SJCRH30 (cell line): ENCODE results near the gene HAGHL. TPM values are rescaled to one million over a fixed set of nuclear protein-coding genes. Genes with fewer than 3 reads are reported as not detected.
"Not testable (repeated sequence)": the region's sequence is repeated elsewhere in the genome, so short reads cannot be mapped to it uniquely, and the experiment has no call there.

Experiments used
- DNase-seq, 2 experiments: peaks; one replicate each; pipeline ENCODE4 v3.0.0-alpha.2; 2015 to 2020
- H3K27ac ChIP-seq: fragments of 250-450 bp; sonication (Bioruptor Pico); 2 replicates; pipeline ENCODE4 v1.5.1; 2020; ENCODE audit warnings: mild to moderate bottlenecking, moderate library complexity
- H3K27me3 ChIP-seq: fragments of 250-450 bp; sonication (Bioruptor Pico); 2 replicates; pipeline ENCODE4 v1.5.1; 2020; ENCODE audit warnings: mild to moderate bottlenecking, moderate library complexity
- H3K36me3 ChIP-seq: fragments of 250-450 bp; sonication (Bioruptor Pico); 2 replicates; pipeline ENCODE4 v1.5.1; 2020; ENCODE audit warnings: mild to moderate bottlenecking, moderate library complexity
- H3K4me1 ChIP-seq: fragments of 250-450 bp; sonication (Bioruptor Pico); 2 replicates; pipeline ENCODE4 v1.5.1; 2020; ENCODE audit warnings: mild to moderate bottlenecking, moderate library complexity
- H3K4me3 ChIP-seq: fragments of 250-450 bp; sonication (Bioruptor Pico); 2 replicates; pipeline ENCODE4 v1.5.1; 2020; ENCODE audit warnings: mild to moderate bottlenecking, moderate library complexity
- H3K9me3 ChIP-seq: fragments of 250-450 bp; sonication (Bioruptor Pico); replicated peaks from 2 replicates; pipeline ENCODE4 v1.5.1; 2020; ENCODE audit warnings: mild to moderate bottlenecking, moderate library complexity
- total RNA-seq: library from RNA; depleted of rRNA; stranded (reverse); fragments of >200 nt; shearing (Covaris generic); gene quantifications from 2 replicates; pipeline ENCODE4 v1.2.3, GENCODE V29; 2014

The HAGHL gene
- total RNA-seq, 1 experiment from 2014 or later, result 8.9 TPM

GRCh38 chr16:740764-741505 is 14.0 kb downstream of the HAGHL start, which contains the start of gene CIAO3:
Gene CIAO3, minus strand, starts transcription at chr16:740997. Its CDS starts 12 bp downstream, at chr16:740985.
- H3K9me3 ChIP-seq, result no peaks in the 10 kb centered on the region
- peak within 1 kb of the TSS; percentile 85 for H3K4me3 ChIP-seq
- H3K36me3 ChIP-seq, result no peaks in the 10 kb centered on the region
- peak within 1 kb of the TSS; percentile 56 for H3K27ac ChIP-seq
- no peaks in the 10 kb centered on the region for H3K4me1 ChIP-seq
- no peaks in the 10 kb centered on the region; the same call in 1 of the 2 replicates for H3K27me3 ChIP-seq
- peak; percentile 88 to 91 for DNase-seq

- Histone ChIP-seq H3K9me3 (no peaks in the 10 kb centered on the region), H3K27me3 (peaks cover 3% of the 10 kb centered on the region; the same call in 1 of the 2 replicates), H3K4me1 (no peaks in the 10 kb centered on the region), H3K4me3 (no peak overlapping the region), H3K36me3 (no peaks in the 10 kb centered on the region), H3K27ac (no peak overlapping the region)
- no peak for DNase-seq
Measured at GRCh38 chr16:741986-742629, 15.2 kb downstream of the HAGHL start.

GRCh38 chr16:742894-743293 is 16.0 kb downstream of the HAGHL start:
- not testable (repeated sequence) for DNase-seq

GRCh38 chr16:743794-744500 is 17.0 kb downstream of the HAGHL start:
- DNase-seq, result no peak
- Histone ChIP-seq H3K4me1 (no peaks in the 10 kb centered on the region), H3K36me3 (no peaks in the 10 kb centered on the region), H3K27ac (no peak overlapping the region), H3K4me3 (no peak overlapping the region), H3K27me3 (peaks cover 19% of the 10 kb centered on the region), H3K9me3 (no peaks in the 10 kb centered on the region)

More at GRCh38 chr16:742894-743293, 16.0 kb downstream of the HAGHL start:
- H3K4me3 ChIP-seq, H3K4me1 ChIP-seq, H3K27me3 ChIP-seq, H3K36me3 ChIP-seq, H3K9me3 ChIP-seq, H3K27ac ChIP-seq: not testable (repeated sequence)

- Histone ChIP-seq H3K9me3 (no peaks in the 10 kb centered on the region), H3K27me3 (peaks cover 32% of the 10 kb centered on the region), H3K27ac (no peak overlapping the region), H3K36me3 (no peaks in the 10 kb centered on the region), H3K4me3 (no peak overlapping the region), H3K4me1 (no peaks in the 10 kb centered on the region)
- peak in 1 of 2 experiments; percentile 35 for DNase-seq
Measured at GRCh38 chr16:745739-746138, 18.8 kb downstream of the HAGHL start.

GRCh38 chr16:746637-747036 is 19.7 kb downstream of the HAGHL start:
- DNase-seq, result no peak
- Histone ChIP-seq H3K4me3 (no peak overlapping the region), H3K27me3 (peaks cover 41% of the 10 kb centered on the region), H3K27ac (no peak overlapping the region), H3K9me3 (no peaks in the 10 kb centered on the region), H3K4me1 (no peaks in the 10 kb centered on the region), H3K36me3 (no peaks in the 10 kb centered on the region)

- H3K36me3 ChIP-seq, result no peaks in the 10 kb centered on the region
- H3K4me1 ChIP-seq, result no peaks in the 10 kb centered on the region
- no peak overlapping the region for H3K27ac ChIP-seq
- H3K4me3 ChIP-seq, result no peak overlapping the region
- peaks cover 50% of the 10 kb centered on the region for H3K27me3 ChIP-seq
- no peaks in the 10 kb centered on the region for H3K9me3 ChIP-seq
- no peak for DNase-seq
Measured at GRCh38 chr16:747978-748746, 21.3 kb downstream of the HAGHL start.

GRCh38 chr16:749010-749409 is 22.1 kb downstream of the HAGHL start:
- Histone ChIP-seq H3K36me3 (no peaks in the 10 kb centered on the region), H3K27ac (no peak overlapping the region), H3K4me1 (no peaks in the 10 kb centered on the region), H3K4me3 (no peak overlapping the region), H3K9me3 (no peaks in the 10 kb centered on the region), H3K27me3 (peaks cover 56% of the 10 kb centered on the region)
- DNase-seq, result no peak

GRCh38 chr16:750485-750884 is 23.6 kb downstream of the HAGHL start:
- Histone ChIP-seq H3K36me3 (no peaks in the 10 kb centered on the region), H3K4me3 (no peak overlapping the region), H3K4me1 (no peaks in the 10 kb centered on the region), H3K27me3 (peaks cover 56% of the 10 kb centered on the region), H3K27ac (no peak overlapping the region), H3K9me3 (no peaks in the 10 kb centered on the region)
- DNase-seq, result peak in 1 of 2 experiments; percentile 28

- Histone ChIP-seq H3K27me3 (peaks cover 56% of the 10 kb centered on the region), H3K4me3 (no peak overlapping the region)
Measured at GRCh38 chr16:751152-752006, 24.5 kb downstream of the HAGHL start.

GRCh38 chr16:752007-752312 is 25.1 kb downstream of the HAGHL start:
- H3K27me3 ChIP-seq, result peaks cover 54% of the 10 kb centered on the region
- H3K36me3 ChIP-seq, result no peaks in the 10 kb centered on the region
- H3K27ac ChIP-seq, result no peak overlapping the region
- H3K9me3 ChIP-seq, result no peaks in the 10 kb centered on the region
- no peak overlapping the region for H3K4me3 ChIP-seq
- no peak for DNase-seq
- H3K4me1 ChIP-seq, result no peaks in the 10 kb centered on the region

More at GRCh38 chr16:751152-752006, 24.5 kb downstream of the HAGHL start:
- Histone ChIP-seq H3K9me3 (no peaks in the 10 kb centered on the region), H3K4me1 (no peaks in the 10 kb centered on the region), H3K27ac (no peak overlapping the region), H3K36me3 (no peaks in the 10 kb centered on the region)
- no peak for DNase-seq

GRCh38 chr16:754121-754607 is 27.3 kb downstream of the HAGHL start:
- H3K36me3 ChIP-seq, DNase-seq, H3K4me1 ChIP-seq, H3K9me3 ChIP-seq, H3K27ac ChIP-seq, H3K4me3 ChIP-seq: not testable (repeated sequence)
- peaks cover 35% of the 10 kb centered on the region for H3K27me3 ChIP-seq

- no peaks in the 10 kb centered on the region for H3K4me1 ChIP-seq
- peaks cover 32% of the 10 kb centered on the region for H3K27me3 ChIP-seq
- DNase-seq, result no peak
- no peaks in the 10 kb centered on the region for H3K9me3 ChIP-seq
- H3K4me3 ChIP-seq, result no peak overlapping the region
- no peaks in the 10 kb centered on the region for H3K36me3 ChIP-seq
- no peak overlapping the region for H3K27ac ChIP-seq
Measured at GRCh38 chr16:754656-755055, 27.8 kb downstream of the HAGHL start.

- DNase-seq, result no peak
- no peak overlapping the region for H3K4me3 ChIP-seq
Measured at GRCh38 chr16:756428-756827, 29.5 kb downstream of the HAGHL start.

More at GRCh38 chr16:756428-756827, 29.5 kb downstream of the HAGHL start:
- Histone ChIP-seq H3K27me3 (peaks cover 31% of the 10 kb centered on the region), H3K9me3 (no peaks in the 10 kb centered on the region), H3K27ac (no peak overlapping the region), H3K4me1 (no peaks in the 10 kb centered on the region), H3K36me3 (no peaks in the 10 kb centered on the region)
